GM12872 (cell line): Measurements from ENCODE around the gene LDB2.

Experiments used
- CTCF ChIP-seq: IDR thresholded peaks from 3 replicates; pipeline ENCODE4 v1.5.1; 2011; ENCODE audit warnings: low read depth, mild to moderate bottlenecking, low read length, moderate library complexity; ENCODE audit not compliant: insufficient read depth

The LDB2 gene

DNA sequence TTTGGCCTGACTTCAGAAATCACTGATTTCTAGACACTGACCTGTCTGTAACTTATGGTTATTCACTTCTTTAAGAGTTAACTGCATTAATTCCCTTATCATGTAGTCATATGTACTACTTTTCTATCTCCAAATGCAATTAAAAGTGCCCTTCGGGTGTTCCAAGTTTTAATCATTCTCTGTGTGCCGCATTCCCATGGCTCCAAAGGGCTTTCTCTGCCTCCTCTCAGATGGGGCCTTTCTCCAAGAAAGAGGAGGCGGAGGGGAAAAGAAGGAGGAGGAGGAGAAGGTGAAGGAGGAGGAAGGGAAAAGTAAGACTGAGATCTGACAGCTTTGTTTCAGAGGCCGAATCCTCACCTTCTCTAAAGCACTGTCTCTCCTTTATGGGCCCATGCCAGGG lies 325.8 kb downstream of the LDB2 start:
- TF ChIP-seq CTCF: no peak

- no peak for TF ChIP-seq CTCF
These were observed 326.3 kb downstream of the LDB2 start for GRCh38 chr4:16572161-16572560.

DNA sequence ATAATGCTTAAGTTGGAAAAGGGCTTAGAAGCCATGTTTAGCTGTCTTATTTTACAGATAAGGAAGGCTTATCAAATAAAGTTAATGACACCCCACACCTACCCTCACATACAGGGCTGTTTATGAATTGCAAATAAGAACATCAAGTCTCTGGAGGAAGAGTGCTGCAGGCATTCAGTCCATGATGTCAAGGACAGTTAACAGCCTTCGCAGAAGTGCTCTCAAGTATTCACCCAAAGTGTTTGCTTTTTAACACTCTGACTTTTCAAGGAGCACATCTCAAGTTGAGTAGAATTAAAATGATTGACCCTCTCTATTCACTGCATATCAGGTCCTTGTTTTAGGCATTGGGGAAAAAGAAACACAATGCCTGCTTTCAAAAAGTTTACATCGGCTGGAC lies 328.7 kb downstream of the LDB2 start:
- TF ChIP-seq CTCF: no peak

- TF ChIP-seq CTCF: no peak
These were observed 343.3 kb downstream of the LDB2 start for GRCh38 chr4:16555156-16555555.

- no peak for TF ChIP-seq CTCF
These were observed 347.9 kb downstream of the LDB2 start for GRCh38 chr4:16550531-16550930.

DNA sequence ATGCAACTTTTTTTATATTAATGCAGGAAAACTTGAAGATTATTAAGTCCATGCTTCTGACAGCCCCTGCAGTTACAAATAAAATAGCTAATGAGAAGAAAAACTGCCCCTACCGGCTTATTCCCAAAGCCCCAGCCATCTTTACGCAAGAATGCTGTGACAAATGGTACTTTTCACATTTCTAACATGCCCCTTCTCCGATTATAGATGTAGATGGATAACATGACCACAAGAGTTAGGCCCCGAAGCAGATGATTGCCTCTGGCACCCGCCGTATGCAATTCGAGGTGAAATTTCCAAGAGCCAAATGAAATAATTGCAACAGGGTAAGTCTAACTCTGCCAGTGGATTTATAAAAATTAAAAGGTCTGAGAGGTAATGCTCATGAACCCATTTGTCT lies 352.8 kb downstream of the LDB2 start:
- TF ChIP-seq CTCF: no peak

DNA sequence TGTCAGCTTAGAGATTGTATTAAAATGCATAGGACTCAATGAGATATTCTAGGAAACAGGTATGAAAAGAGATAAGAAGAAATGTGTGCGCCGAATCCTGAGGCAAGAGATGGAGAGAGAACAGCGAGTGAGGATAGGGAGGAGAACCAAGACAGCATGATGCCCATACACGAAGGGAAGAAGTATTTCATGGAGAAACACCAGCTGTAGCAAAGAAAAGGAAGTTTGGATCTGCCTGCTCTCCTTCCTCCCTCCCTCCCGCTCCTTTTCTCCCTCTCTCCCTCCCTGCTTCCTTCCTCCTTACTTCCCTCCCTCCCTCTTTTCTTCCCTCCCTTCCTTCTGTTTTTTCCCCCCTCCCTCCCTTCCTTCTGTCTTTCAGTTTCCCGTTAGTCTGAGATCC lies 353.6 kb downstream of the LDB2 start:
- no peak for TF ChIP-seq CTCF

GRCh38 chr4:16544251-16544721 lies 354.2 kb downstream of the LDB2 start:
- TF ChIP-seq CTCF: no peak
